GM12878 (cell line): ENCODE measurements around the gene TRDN. TPM values are rescaled to one million over a fixed set of nuclear protein-coding genes. Genes with fewer than 3 reads are reported as not detected.

Experiments used
- ATAC-seq: fragments of 200-7000 bp; cut with Tn5 transposase; 3 replicates; pipeline ENCODE4 v1.9.1; 2020; ENCODE audit warnings: mild to moderate bottlenecking, moderate library complexity
- BruUV-seq: library from RNA; stranded (reverse); fragments of 400-500 nt; replicated peaks from 2 replicates; lab custom pipeline; 2021; lab: Mats Ljungman, UMichigan
- CTCF ChIA-PET: fragments of 300-600 bp; sonication (Branson Sonifier 250); formaldehyde crosslinking; extraction: SDS; loops from one replicate; lab custom pipeline; 2021; ENCODE audit warnings: inconsistent platforms; lab: Yijun Ruan, JAX
- POLR2A ChIA-PET: fragments of 350-600 bp; formaldehyde crosslinking; extraction: SDS; loops from one replicate; lab custom pipeline; 2021; ENCODE audit warnings: inconsistent platforms; lab: Charles Lee
- RAD21 ChIA-PET: fragments of 300-600 bp; sonication (Branson Sonifier 250); formaldehyde crosslinking; loops from one replicate; lab custom pipeline; 2023; ENCODE audit warnings: antibody characterized with exemption; ENCODE audit not compliant: unreplicated experiment; lab: Charles Lee
- SMC1A ChIA-PET: fragments of 300-600 bp; sonication (Branson Sonifier 250); formaldehyde crosslinking; loops from one replicate; lab custom pipeline; 2023; ENCODE audit not compliant: unreplicated experiment, uncharacterized antibody; lab: Charles Lee
- DNase-seq: peaks from one replicate; pipeline ENCODE4 v3.0.0-alpha.2; 2011; ENCODE audit warnings: low read depth, low spot score
- FAIRE-seq: peaks from 3 replicates; lab custom pipeline; 2011; peaks lifted over from hg19 to GRCh38; lab: Jason Lieb, UNC
- H2AFZ ChIP-seq: 2 replicates; pipeline ENCODE4 v1.6.0; 2011; ENCODE audit warnings: low read depth, low read length, control low read depth; ENCODE audit not compliant: control insufficient read depth
- H3K27ac ChIP-seq: 2 replicates; pipeline ENCODE4 v1.5.1; 2011; ENCODE audit warnings: control low read depth; ENCODE audit not compliant: control insufficient read depth, insufficient read depth
- H3K27me3 ChIP-seq, 2 experiments: replicated peaks in 1 of 2; 2 replicates each; pipeline versions ENCODE4 v1.6.0 to v1.6.1; 2011; ENCODE audit warnings: low read length in 1 of 2; ENCODE audit not compliant: control insufficient read depth in 2 of 2, insufficient read depth in 2 of 2
- H3K36me3 ChIP-seq, 2 experiments: 2 replicates each; pipeline ENCODE4 v1.5.1; 2011; ENCODE audit warnings: low read length in 1 of 2; ENCODE audit not compliant: control insufficient read depth in 2 of 2, insufficient read depth in 2 of 2
- H3K4me1 ChIP-seq: 2 replicates; pipeline ENCODE4 v1.6.1; 2011; ENCODE audit warnings: mild to moderate bottlenecking, low read length, moderate library complexity, mixed read lengths; ENCODE audit not compliant: control insufficient read depth, insufficient read depth
- H3K4me2 ChIP-seq: 2 replicates; pipeline ENCODE4 v1.6.0; 2011; ENCODE audit warnings: control low read depth; ENCODE audit not compliant: control insufficient read depth, insufficient read depth
- H3K4me3 ChIP-seq: fragments of 200-600 bp; sonication (generic); 2 replicates; pipeline ENCODE4 v1.5.1; 2016
- H3K79me2 ChIP-seq: 2 replicates; pipeline ENCODE4 v1.6.0; 2011; ENCODE audit warnings: low read length; ENCODE audit not compliant: control insufficient read depth, insufficient read depth
- H3K9ac ChIP-seq: 2 replicates; pipeline ENCODE4 v1.8.0; 2011; ENCODE audit warnings: low read length, control low read depth, mixed read lengths; ENCODE audit not compliant: control insufficient read depth, insufficient read depth
- H3K9me3 ChIP-seq: replicated peaks from 3 replicates; pipeline ENCODE4 v1.5.1; 2011; ENCODE audit warnings: mild to moderate bottlenecking, low read length; ENCODE audit not compliant: control insufficient read depth, insufficient read depth
- H4K20me1 ChIP-seq: 2 replicates; pipeline ENCODE4 v1.6.0; 2011; ENCODE audit not compliant: control insufficient read depth, insufficient read depth
- BACH1 ChIP-seq: fragments of 450-650 bp; IDR thresholded peaks from 2 replicates; pipeline ENCODE4 v1.6.1; 2017; ENCODE audit warnings: mild to moderate bottlenecking, borderline replicate concordance
- BCL3 ChIP-seq: IDR thresholded peaks from 2 replicates; pipeline ENCODE4 v1.6.1; 2011; ENCODE audit warnings: borderline replicate concordance, low read depth, mild to moderate bottlenecking, moderate library complexity, low read length; ENCODE audit not compliant: insufficient read depth, poor library complexity, severe bottlenecking
- E2F4 ChIP-seq: IDR thresholded peaks from 2 replicates; pipeline ENCODE4 v1.6.1; 2012; ENCODE audit warnings: low read depth, low read length, improper control_type of control experiment
- FOXK2 ChIP-seq: fragments of 450-650 bp; IDR thresholded peaks from 2 replicates; pipeline ENCODE4 v1.6.1; 2017; ENCODE audit warnings: mild to moderate bottlenecking, moderate library complexity
- IRF4 ChIP-seq: IDR thresholded peaks from 2 replicates; pipeline ENCODE4 v1.6.1; 2011; ENCODE audit warnings: low read depth, low read length
- JUND ChIP-seq: IDR thresholded peaks from 2 replicates; pipeline ENCODE4 v1.6.1; 2012; ENCODE audit warnings: low read depth, mild to moderate bottlenecking, low read length, improper control_type of control experiment, moderate library complexity
- NR2F1 ChIP-seq: fragments of 450-650 bp; conservative IDR thresholded peaks from 2 replicates; pipeline ENCODE4 v1.6.1; 2017; ENCODE audit warnings: mild to moderate bottlenecking
- POLR2AphosphoS5 ChIP-seq: IDR thresholded peaks from 2 replicates; pipeline ENCODE4 v1.6.1; 2011; ENCODE audit warnings: mild to moderate bottlenecking, low read length, inconsistent platforms
- PRDM15 ChIP-seq: fragments of 450-650 bp; formaldehyde crosslinking; IDR thresholded peaks from 2 replicates; pipeline ENCODE4 v1.4.0; 2020; ENCODE audit warnings: mild to moderate bottlenecking, moderate library complexity
- RB1 ChIP-seq: fragments of 450-650 bp; formaldehyde crosslinking; IDR thresholded peaks from 2 replicates; pipeline ENCODE4 v1.6.1; 2017; ENCODE audit warnings: mild to moderate bottlenecking, borderline replicate concordance
- RUNX3 ChIP-seq: IDR thresholded peaks from 2 replicates; pipeline ENCODE4 v1.6.1; 2012; ENCODE audit warnings: low read length, inconsistent platforms
- STAT3 ChIP-seq: IDR thresholded peaks from 2 replicates; pipeline ENCODE4 v1.6.1; 2011; ENCODE audit warnings: low read depth, low read length, improper control_type of control experiment
- ZBTB33 ChIP-seq: fragments of 450-650 bp; IDR thresholded peaks from 2 replicates; pipeline ENCODE4 v1.6.1; 2017; ENCODE audit warnings: mild to moderate bottlenecking
- ZBTB4 ChIP-seq: fragments of 450-650 bp; formaldehyde crosslinking; IDR thresholded peaks from 2 replicates; pipeline ENCODE4 v1.4.0; 2022; ENCODE audit warnings: mild to moderate bottlenecking, moderate library complexity
- WGBS: methylation state at CpG from one replicate; pipeline ENCODE4 v1.1.6; 2016; ENCODE audit warnings: low lambda C conversion rate; ENCODE audit not compliant: insufficient replicate concordance, insufficient coverage; ENCODE audit errors: missing lambda C conversion rate; 5-methylcytosine and 5-hydroxymethylcytosine counted together
- in situ Hi-C: fragments of 300-500 bp; cut with MboI; formaldehyde crosslinking; loops from 9 replicates; pipeline ENCODE4 v1.14.3; 2018; ENCODE audit warnings: mixed read lengths
- intact Hi-C: fragments of 100-400 bp; cut with micrococcal nuclease; formaldehyde crosslinking; loops from one replicate; pipeline ENCODE4 v1.14.2; 2022; ENCODE audit not compliant: unreplicated experiment
- polyA plus RNA-seq, 11 experiments: library from polyadenylated mRNA; depleted of rRNA in 4 of 11; unstranded in 6 of 11; stranded (reverse) in 5 of 11; fragments of >200 nt; fragmentation: Nextera tagmentation in 4 of 11; fragmentation: Illumina TruSeq in 1 of 11; extraction: Ambion mirVana in 4 of 11; extraction: Trizol in 1 of 11; gene quantifications; 1 replicate in 1 of 11; 2 replicates in 10 of 11; pipeline versions ENCODE4 v1.2.1 to v1.2.3, GENCODE V29; 2011 to 2016; ENCODE audit warnings: inconsistent platforms in 2 of 11, missing spikeins in 2 of 11, low read depth in 1 of 11
- total RNA-seq, 4 experiments: library from RNA; depleted of rRNA in 3 of 4; stranded (reverse); fragments of >200 nt in 3 of 4; fragmentation: Illumina TruSeq in 1 of 4; extraction: Trizol in 1 of 4; gene quantifications; 2 replicates each; pipeline versions ENCODE4 v1.2.1 to v1.2.3, GENCODE V29; 2013 to 2021

TRDN gene
- total and polyA plus RNA-seq, 10 of the 15 experiments (the other 5 are each of a cell fraction or from before 2014, with no cell fraction given): not detected

- H3K4me2 ChIP-seq: no peak overlapping the region
- CTCF ChIA-PET: no interaction called here
- BruUV-seq: no TSS peak
- H3K4me1 ChIP-seq: no peaks in the 10 kb centered on the region
- WGBS: 13% methylated on average over 2 of the region's 2 CpGs
- POLR2A ChIA-PET: no interaction called here
- H3K9me3 ChIP-seq: no peaks in the 10 kb centered on the region
- no peaks in the 10 kb centered on the region for H3K36me3 ChIP-seq
- H3K79me2 ChIP-seq: no peaks in the 10 kb centered on the region
- in situ Hi-C loops (no loop called here), intact Hi-C loops (no loop called here)
- ATAC-seq (no peak), FAIRE-seq (no peak), DNase-seq (no peak)
- SMC1A ChIA-PET: no interaction called here
- H3K27me3 ChIP-seq: no peaks in the 10 kb centered on the region
- RAD21 ChIA-PET: no interaction called here
- H3K27ac ChIP-seq: no peak overlapping the region
- H3K9ac ChIP-seq: no peak overlapping the region
- H2AFZ ChIP-seq: no peak overlapping the region
- no peak overlapping the region for H3K4me3 ChIP-seq
- H4K20me1 ChIP-seq: no peaks in the 10 kb centered on the region
- TF ChIP-seq NR2F1 (no peak), RB1 (no peak), RUNX3 (no peak), POLR2AphosphoS5 (no peak), ZBTB4 (CRISPR knock-in tag) (no peak), BCL3 (no peak), ZBTB33 (no peak), IRF4 (no peak), STAT3 (no peak), JUND (no peak), E2F4 (no peak), PRDM15 (no peak), BACH1 (no peak), FOXK2 (no peak)
Measured at GRCh38 chr6:123363912-123364311, 272.8 kb downstream of the TRDN start.
